GM12801 (cell line): ENCODE data around the gene ID4.

Experiments used
- TF ChIP-seq, protein P1 (sequence below): IDR thresholded peaks from one replicate; pipeline ENCODE4 v1.5.1; 2011; ENCODE audit warnings: control low read depth; ENCODE audit not compliant: insufficient read length; ENCODE audit errors: extremely low read depth

Gene ID4

DNA sequence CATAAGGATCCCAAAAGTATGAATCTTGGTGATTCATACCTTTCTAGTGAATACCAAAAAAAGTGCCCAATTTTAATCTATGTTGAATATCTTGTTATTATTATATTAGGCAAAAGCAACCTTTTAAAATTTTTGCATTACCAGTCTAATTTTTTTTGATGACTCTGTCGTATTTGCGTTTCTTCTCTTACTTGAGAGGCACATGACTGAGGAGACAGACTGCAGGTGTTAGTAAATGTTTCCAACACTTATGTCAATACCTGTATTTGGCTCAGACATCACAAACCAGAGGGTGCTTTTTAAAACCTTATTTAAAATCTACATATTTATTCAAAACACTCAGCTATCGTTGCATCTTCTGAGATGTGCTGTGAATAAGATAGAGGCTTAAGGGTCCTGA is 27.1 kb downstream of the ID4 start:
- TF ChIP-seq, protein P1, sequence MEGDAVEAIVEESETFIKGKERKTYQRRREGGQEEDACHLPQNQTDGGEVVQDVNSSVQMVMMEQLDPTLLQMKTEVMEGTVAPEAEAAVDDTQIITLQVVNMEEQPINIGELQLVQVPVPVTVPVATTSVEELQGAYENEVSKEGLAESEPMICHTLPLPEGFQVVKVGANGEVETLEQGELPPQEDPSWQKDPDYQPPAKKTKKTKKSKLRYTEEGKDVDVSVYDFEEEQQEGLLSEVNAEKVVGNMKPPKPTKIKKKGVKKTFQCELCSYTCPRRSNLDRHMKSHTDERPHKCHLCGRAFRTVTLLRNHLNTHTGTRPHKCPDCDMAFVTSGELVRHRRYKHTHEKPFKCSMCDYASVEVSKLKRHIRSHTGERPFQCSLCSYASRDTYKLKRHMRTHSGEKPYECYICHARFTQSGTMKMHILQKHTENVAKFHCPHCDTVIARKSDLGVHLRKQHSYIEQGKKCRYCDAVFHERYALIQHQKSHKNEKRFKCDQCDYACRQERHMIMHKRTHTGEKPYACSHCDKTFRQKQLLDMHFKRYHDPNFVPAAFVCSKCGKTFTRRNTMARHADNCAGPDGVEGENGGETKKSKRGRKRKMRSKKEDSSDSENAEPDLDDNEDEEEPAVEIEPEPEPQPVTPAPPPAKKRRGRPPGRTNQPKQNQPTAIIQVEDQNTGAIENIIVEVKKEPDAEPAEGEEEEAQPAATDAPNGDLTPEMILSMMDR = no peak

DNA sequence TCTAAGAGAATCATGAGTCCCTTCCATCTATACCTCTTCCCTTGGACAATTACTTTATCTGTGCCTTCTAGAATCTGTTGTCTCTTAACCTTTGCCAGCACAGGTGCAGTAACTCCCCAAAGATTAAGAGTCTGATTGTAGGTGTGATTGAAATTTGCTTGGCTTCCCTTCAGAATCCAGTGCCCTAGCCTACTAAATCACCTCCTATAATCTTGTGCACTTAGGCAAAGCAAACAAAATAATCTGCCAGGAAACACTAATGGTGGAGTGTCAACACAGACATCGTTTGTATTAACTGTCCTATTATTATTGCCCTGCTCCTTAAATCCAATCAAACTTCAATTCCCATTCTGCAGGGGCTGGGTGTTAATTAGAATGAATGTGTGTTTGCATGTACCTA is 28.0 kb downstream of the ID4 start:
- TF ChIP-seq, protein P1 = no peak

DNA sequence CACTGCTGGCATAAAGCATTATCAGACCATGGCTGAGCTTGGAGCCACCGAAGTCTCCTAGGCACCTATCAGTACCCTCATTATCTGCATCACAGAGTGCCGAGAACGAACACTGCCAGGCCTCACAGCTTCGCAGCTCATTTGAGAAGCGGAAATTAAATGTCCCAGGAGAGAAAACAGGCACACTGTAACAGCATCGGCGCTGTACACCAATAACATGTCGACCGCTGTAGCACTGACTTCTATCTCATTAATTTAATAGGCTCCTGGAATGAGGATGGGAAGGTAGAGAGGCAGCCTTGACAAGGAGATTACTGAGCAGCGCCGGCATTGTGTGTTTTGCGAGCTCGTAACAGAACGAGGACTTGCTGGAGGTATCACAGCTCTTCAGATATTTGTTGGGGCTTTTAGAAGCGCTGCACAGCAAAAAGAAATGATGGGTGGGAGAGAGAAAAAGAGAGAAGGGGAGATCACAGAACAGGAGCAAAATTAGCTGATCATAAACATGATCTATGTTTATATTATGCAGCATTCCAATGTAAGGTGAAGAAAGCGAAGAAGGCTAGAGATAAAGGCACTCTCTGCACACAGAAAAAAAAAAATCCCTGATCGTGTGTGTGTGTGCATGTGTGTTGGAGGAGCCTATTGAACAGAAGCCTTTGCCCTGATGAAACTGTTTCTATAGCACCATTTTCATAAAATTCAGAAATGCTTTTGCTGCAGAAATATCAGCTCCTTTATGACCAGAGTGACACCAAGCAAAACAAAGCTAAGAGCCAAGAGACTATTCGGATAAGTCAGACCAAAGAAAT is 29.2 kb downstream of the ID4 start:
- TF ChIP-seq, protein P1 = no peak

DNA sequence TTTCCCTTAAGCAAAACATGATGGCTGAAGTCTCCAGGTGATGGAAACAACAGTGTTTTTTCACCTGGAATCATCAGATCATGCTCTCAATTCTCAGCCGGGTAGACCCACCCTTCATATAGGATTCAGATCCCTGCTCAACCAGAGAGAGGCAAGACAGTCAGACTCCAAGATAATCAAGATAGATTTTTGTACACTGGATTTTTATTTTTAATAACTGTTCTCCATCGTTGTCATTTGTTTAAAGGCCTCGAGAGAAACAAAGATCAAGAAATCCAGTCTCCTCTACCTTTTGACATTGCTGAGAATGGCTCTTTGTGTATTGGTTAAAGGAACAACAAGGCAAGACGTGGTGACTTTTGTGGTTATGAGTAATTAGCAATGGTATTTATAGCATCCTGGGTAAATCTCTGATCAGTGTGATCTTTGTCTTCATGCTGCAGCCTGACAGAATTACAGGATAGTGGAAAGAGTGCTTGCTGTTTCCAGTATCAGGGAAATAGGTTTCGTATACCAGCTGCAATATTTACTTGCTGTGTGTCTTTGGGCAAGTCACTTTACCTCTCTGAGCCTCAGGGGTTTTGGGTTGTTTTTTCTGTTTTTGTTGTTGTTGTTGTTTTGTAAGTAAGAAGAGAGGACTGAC is 29.9 kb downstream of the ID4 start:
- TF ChIP-seq, protein P1 = no peak

DNA sequence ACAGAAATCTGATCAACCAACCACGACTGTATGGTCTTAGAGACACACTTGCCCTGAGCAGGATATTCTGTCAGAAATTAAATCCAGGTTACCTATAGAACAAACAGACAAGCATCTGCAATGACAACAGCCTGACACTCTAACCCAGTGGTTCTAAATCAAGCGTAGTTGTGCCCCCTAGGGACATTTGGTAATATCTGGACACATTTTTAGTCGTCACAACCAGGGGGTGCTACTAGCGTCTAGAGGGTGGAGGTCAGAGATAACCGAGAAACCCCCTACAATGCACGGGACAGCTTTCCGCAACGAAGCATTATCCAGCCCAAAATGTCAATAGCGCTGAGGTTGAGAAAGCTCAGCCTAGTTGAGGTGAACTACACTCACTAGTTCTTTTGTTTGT is 32.3 kb downstream of the ID4 start:
- TF ChIP-seq, protein P1 = no peak

DNA sequence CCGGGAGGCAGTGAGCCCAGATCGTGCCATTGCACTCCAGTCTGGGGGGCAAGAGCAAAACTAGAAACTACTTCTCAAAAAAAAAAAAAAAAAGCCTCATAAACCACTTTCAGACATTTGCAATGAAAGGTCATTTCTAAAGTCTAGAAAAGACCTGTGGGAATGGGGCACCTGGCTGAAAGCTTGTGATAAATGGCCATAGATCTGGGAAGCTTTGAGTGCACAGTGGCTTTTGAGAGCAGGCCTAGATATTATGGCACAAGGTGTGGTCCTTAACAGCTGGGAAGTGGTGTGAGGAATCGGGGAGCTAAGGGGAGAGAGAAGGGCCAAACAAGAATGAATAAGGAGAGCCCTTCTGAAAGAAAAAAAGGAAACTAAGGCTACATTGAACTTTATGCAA is 33.2 kb downstream of the ID4 start:
- TF ChIP-seq, protein P1 = no peak

DNA sequence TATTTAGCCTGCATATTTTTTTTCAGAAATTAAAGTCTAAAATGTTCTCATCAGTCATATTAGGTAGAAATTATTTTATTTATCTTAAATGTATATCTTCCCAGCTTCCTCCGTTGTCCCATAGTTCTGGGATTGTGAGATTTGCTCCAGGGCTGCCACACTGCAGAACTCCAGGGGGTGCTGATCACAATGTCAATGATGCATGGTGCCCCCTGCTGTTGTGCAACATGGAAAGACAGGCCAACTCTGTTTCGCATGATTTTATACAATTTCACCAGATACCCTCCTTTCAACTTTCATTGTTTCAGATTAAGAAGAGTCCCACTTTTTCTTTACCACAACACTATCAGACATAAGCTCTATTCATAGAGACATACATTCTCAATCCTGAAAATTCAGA is 35.9 kb downstream of the ID4 start:
- TF ChIP-seq, protein P1 = no peak
